M059J (cell line): ENCODE data around the gene OR6B2. TPM values are rescaled to one million over a fixed set of nuclear protein-coding genes. Genes with fewer than 3 reads are reported as not detected.
"Not testable (repeated sequence)": the region's sequence is repeated elsewhere in the genome, so short reads cannot be mapped to it uniquely, and the experiment has no call there.

Source experiments
- DNase-seq: peaks from one replicate; pipeline ENCODE4 v3.0.0-alpha.2; 2012; ENCODE audit warnings: low read depth
- total RNA-seq: library from RNA; depleted of rRNA; stranded (reverse); fragments of >200 nt; shearing (Covaris generic); gene quantifications from 2 replicates; pipeline ENCODE4 v1.2.3, GENCODE V29; 2014; rRNA removed

Gene OR6B2
- not detected in 2 replicates for total RNA-seq

DNA sequence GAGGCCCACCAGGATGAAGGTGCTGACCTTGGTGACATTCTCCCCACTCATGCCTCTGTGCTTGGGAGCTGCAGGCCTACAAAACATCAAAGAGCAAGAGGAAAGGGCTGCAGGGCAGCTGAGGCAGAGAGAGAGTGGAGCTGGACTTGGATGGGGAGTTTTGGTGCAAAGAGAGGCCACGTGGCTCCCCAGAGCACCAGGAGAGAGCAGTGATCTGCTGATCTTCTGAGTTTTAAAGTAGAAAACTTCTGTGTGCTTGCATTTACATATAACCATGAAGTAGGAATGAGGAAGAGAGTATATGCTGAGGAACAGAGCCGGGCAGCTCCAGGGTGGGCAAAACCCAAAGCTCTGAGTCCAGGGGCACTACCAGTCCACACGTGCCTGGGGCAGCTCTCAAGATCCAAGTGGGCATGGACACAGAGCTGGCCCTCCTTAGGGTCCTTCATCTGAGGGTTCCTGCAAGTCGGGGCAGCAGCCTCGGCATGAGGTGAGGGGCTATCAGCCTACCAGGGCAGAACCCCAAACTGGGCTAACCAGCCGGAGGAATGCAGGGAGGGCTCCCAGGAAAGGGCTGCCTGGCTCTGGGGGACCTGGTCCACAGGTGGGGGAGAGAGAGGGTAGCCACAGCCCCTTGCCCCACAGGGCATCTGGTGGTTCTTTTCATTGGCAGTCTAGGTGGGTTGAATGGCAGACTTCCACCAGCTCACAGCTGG is at the start of gene OR6B2:
TSS of gene OR6B2 (minus strand) at position 51 of the 716 bp plus-strand sequence. CDS start at position 51, 0 bp downstream.
- no peak for DNase-seq

GRCh38 chr2:240078631-240079030 is 48.4 kb upstream of the OR6B2 start:
- no peak for DNase-seq

DNA sequence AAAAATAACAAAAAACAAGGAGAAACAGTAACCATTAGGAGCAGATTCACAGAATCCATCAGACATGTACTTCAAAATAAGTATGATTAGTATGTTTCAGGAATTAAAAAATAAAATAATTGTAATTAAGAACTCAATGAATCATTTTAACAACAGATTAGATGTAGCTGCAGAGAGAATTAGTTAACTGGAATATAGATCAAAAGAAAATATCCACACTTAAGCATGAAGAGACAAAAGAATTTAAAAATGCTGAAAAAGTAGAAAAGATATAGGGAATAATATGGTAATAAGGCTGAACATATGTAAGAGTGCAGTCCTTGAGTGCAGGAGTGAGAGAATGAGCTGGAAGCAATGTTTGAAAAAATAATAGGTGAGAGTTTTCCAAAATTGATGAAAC is 47.2 kb upstream of the OR6B2 start:
- DNase-seq: no peak

GRCh38 chr2:240074545-240074944 is 44.3 kb upstream of the OR6B2 start:
- no peak for DNase-seq

DNA sequence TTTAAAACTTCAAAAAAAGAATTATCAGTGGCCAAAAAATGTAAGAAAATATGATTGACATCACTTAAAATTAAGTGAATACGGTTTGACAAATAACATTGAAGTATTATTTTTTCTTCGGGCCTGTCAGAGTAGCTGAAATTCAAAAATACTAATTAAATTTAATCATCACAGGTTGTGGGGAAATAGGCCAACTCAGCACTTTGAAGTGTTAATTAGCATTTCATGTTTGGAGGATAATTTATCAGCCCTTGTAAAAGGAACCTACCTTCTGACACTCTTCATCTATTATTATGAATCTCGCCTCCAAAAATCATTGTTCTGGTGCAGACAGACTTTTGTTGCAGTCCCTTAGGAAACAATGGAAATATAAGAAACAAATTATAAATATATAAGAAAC is 40.7 kb upstream of the OR6B2 start:
- no peak for DNase-seq

GRCh38 chr2:240069829-240070228 is 39.6 kb upstream of the OR6B2 start:
- peak; percentile 50 for DNase-seq

- no peak for DNase-seq
Observed at GRCh38 chr2:240068193-240068592, 38.0 kb upstream of the OR6B2 start.

- no peak for DNase-seq
Observed at GRCh38 chr2:240066489-240066888, 36.3 kb upstream of the OR6B2 start.

DNA sequence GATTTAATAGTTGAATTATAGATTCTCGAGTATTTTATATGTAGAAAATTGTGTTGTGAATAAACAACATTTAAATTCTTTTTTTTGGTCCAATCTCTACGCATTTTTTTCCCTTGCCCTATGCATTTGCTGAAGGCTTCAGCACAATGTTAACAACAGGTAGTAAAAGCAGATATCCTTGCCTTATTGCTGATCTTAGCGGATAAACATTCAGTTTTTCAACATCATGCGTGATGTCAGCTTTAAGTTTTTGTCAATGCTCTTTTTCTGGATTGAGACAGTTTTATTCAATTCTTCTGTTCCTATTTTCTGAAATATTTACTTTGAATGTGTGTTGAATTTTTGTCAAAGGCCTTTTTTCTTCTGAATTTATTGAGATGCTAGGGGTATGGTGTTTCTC is 34.7 kb upstream of the OR6B2 start:
- no peak for DNase-seq

DNA sequence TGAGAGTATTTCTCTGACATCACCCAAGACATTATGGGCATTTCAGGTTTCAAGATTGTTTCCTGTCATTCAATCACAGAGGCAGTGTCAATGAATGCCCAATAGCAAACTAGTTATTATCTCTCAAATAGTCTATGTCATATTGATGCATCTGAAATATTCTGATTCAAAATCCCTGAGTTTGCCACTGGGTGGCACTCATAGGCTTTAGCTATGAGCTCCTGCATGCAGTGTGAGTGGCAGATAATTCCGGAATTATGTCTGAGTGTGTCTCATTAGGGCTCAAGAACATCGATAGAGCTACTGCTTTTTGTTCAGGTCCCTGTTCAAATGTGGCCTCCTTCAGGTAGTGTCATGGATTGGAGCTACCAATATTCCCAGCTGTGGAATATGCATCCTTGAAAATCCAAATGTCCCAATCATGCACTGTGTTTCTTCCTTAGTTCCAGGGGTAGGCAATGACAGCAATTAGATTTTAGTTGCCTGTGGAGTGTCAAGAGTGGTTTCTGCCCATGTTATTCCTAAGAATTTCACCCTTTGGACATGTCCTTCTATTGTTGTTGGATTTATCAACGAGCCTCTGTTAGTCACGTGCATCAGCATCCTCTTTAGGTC is 30.9 kb upstream of the OR6B2 start:
- DNase-seq: peak; percentile 40

DNA sequence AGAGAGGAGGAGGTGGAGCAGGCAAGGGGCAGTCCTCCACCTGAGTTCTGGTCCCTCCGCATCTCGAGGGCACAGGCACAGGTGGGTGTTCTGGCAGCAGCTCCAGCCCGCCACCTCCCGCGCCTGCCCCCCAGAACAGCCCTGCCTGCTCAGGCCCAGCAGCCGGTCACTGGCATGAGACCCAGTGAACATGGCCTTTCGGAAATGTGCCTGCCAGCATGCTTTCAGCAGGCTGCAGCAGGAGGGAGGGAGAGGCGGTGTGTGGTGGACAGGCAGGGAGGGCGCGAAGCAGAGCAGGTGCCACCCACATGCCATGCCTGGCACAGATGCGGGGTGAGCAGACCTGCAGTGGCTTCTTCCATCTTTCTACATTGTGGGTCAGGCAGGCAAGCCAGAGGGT is 26.4 kb upstream of the OR6B2 start:
- no peak for DNase-seq

GRCh38 chr2:240055177-240055917 is 25.1 kb upstream of the OR6B2 start:
- DNase-seq: no peak

GRCh38 chr2:240053173-240054155 is 23.2 kb upstream of the OR6B2 start, which contains the start of gene OR6B3:
Gene OR6B3 (minus strand): TSS chr2:240053521.
- no peak for DNase-seq

DNA sequence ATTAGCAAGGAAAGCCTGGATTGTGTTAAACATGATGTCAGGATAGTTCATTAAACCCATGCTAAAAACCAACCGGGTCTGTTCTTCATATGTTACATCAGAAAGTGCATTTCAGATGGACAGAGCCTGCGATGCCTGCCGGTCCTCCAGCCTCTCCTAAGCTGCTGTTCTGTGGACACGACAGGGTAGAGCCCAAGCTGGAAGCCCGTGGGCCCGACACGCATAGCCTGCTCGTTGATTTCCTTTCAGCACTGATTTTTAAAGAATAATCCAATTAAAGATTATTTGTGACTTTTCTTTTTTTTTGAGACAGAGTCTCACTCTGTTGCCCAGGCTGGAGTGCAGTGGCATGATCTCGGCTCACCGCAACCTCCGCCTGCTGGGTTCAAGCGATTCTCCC is 22.3 kb upstream of the OR6B2 start:
- DNase-seq: no peak

DNA sequence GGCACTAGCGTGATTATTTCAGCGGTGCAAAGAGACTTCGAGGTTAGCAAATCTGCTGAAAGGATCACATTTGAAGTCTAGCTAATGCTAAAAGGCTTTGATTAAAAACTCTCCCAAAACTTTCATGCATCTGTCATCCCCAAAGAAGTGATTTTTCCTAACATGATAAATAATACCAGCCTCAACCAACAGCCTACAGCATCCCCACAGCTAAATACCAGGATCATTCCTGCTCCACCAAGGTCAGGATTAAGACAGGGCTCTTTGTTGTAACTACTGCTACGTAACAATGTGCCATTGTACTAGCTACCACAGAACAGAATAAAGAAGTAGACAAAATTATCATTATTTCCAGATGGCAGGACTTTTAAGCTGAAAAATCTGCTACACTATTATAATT is 21.5 kb upstream of the OR6B2 start:
- DNase-seq: no peak

GRCh38 chr2:240050278-240050677 is 20.0 kb upstream of the OR6B2 start:
- DNase-seq: no peak

DNA sequence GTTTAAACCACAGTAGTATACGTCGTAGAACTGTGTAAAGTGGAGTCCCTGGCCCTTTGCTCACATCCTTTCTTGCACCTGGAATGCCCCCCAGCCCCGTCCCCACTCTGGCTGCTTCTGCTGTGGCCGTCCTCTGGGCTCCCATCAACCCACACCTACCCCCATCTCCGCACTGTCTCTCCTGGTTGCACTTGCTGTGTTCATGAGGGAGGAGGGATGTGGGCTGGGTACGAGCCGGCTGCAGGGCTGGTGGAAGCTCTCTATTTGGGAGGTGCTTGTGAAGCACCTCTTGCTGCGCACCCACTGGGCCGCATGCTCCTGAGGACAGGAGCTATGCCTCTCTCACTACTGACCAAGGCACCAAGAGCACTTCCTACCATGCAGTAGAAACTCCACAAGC is 18.0 kb upstream of the OR6B2 start:
- no peak for DNase-seq

DNA sequence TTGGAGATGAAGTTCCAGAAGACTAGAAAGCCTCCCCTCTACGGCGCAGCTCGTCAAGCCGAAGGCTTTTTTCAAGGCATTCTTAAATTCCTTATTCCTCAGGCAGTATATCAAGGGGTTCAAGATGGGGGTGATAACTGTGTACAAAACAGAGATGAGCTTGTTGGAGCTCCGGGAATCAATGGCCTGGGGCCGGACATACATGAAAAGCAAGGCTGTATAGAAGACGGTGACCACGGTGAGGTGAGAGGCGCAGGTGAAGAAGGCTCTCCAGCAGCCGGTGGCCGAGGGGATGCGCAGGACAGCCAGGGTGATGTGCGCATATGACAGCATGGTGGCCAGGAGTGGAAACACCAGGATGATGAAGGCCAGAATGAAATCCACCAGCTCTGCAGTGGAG is 14.9 kb upstream of the OR6B2 start:
- DNase-seq: no peak

- DNase-seq: not testable (repeated sequence)
Observed at GRCh38 chr2:240044096-240044495, 13.9 kb upstream of the OR6B2 start.

GRCh38 chr2:240043279-240043989 is 13.2 kb upstream of the OR6B2 start:
- no peak for DNase-seq

DNA sequence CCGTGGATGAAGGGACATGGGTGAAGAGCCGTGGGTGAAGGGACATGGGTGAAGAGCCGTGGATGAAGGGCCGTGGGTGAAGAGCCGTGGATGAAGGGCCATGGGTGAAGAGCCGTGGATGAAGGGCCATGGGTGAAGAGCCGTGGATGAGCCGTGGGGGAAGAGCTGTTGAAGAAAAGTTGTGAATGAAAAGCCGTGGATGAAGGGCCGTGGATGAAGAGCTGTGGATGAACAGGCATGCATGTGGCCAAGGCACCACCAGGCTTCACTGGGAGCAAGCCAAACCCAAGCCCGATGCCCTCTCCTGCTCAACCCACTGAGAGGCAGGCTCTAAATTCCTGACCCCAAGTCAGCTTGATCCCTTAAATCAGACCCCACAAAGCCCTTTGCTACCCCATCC is 12.5 kb upstream of the OR6B2 start:
- no peak for DNase-seq
